Activated CD4-positive, alpha-beta T cell treated with anti-CD3 and anti-CD28 coated beads, Interleukin-2, amount 50 U/mL, for 1 hour (primary cell): ENCODE results near the gene BPIFB2.
"Not testable (repeated sequence)": the region's sequence is repeated elsewhere in the genome, so short reads cannot be mapped to it uniquely, and the experiment has no call there.

Experiments
- DNase-seq: peaks from one replicate; pipeline ENCODE4 v3.0.0-alpha.2; 2020

Gene BPIFB2

DNA sequence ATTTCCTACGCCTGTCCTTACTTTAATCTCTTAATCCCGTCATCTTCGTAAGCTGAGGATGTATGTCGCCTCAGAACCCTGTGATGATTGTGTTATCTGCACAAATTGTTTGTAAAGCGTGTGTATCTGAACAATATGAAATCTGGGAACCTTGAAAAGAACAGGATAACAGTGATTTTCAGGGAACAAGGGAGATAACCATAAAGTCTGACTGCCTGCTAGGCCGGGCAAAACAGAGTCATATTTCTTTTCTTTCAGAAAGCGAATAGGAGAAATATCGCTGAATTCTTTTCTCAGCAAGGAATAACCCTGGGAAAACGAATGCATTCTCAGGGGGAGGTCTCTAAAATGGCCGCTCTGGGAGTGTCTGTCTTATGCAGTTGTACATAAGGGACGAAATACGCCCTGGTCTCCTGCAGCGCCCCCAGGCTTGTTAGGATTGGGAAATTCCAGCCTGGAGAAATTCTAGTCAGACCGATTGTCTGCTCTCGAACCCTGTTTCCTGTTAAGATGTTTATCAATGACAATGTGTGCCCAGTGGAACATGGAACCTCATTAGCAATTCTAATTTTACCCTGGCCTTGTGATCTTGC, 37.7 kb downstream of the BPIFB2 start:
- not testable (repeated sequence) for DNase-seq

DNA sequence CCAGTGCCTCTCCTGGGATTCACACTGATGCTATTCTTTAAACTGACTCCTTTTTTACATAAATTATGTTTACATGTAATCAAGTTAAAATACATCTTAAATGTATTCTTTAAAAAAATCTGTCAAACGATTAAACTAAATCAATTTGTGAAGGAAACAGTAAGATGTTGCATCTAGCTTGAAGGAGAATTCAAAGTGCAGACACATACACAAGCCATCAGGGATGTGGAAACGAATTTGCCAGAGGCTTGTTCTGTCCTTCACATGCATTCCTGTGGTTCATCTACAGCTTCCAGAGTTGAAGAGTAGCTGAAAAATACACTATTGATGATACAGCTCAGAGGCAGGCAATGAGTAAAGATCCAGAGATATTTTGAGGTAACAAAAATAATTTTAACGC, 38.9 kb downstream of the BPIFB2 start:
- DNase-seq, result no peak

DNA sequence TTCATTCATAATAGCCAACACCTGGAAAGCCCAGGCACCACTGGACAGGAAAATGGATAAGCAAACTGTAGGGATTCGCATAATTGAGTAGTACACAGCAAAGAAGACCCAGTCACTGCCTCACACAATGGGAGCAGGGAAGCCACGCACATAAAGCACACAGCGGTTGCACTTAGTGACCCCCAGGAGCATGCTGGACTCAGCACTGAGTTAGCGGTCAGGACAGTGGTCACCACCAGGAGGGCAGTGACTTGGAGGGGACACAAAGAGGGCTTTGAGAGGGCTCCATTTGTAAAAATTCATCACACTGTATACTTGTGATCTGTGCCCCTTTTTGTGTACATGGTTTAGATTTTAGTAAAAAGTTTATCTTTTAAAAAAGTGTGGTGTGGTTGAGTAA, 43.8 kb downstream of the BPIFB2 start:
- no peak for DNase-seq

DNA sequence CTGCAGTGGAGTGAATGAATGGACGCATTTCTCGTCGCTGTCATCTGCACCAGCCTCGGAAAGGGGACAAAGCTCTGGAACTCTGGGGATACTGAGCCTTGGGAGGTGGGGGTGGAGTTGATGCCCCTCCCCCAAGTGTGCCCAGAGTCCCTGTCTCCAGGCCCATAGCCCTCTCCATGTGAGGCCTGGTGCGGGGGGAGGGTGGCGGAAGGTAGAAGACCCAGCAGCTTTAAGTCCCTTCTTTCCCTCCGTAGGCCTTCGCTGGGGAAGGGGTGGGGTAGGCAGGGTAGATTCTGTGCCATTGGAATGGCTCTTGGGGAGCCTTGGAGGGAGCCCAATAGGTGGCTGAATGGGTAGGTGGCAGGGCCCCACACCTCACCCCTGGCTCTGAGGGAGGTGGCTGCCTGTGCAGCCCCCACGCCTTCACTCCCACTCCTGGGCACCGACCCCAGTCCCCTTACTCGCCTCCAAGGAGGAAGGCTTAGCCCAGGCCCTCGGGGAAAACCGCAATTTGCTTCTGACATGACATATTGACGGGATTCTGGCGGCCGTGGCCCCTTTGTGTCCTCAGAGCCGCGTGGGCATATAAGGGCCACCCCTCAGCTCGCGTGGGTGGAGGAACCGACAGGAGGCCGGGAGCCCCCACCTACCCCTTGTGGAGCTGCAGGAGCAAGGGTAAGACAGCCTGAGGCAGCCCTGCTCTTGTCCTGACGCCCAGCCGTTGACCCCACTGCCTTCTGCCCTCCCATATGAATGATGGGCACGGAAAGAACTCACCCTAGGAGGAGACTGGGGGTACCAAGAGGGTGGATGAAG, 46.0 kb downstream of the BPIFB2 start, which contains the start of gene BPIFB3:
BPIFB3 (plus strand) TSS at position 613 of the 816 bp plus-strand sequence. CDS start 1,533 bp downstream, outside the sequence.
- DNase-seq, result no peak

DNA sequence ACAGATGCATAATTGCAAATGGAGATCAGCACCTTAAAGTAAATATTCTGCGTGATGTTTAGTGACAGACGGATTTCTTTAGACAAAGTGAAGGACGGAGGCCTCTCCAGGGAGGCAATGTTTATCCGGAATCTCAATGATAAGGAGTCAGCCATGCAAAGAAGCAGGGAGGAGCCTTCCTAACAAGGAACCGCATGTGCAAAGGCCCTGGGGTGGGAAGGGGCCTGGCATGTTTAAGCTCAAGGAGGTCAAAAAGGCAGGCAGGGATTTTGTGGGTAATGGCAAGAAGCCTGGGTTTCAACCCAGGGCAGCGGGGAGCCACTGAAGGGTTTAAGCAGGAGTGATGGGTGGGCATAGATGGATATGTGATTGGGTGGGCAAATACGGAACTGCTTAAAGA, 46.9 kb downstream of the BPIFB2 start:
- no peak for DNase-seq

DNA sequence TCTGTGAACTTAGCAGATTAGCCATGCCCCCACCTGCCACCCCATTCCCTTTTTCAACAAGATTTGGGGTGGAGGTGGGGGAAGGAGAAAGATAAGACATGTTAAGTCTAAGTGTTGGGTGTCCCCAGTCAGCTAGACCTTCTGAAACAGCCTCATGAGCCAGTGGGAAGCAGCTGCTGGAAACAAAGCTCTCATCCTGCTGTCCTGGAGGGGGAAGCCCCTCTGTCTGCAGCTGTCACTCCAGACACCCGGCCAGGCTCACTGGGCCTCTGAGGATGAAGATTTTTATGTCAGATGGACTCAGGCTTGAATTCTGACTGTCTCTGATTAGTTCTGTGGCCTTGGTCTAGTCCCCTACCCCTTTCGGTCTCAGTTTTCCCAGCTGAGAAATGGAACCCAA, 47.3 kb downstream of the BPIFB2 start:
- no peak for DNase-seq

DNA sequence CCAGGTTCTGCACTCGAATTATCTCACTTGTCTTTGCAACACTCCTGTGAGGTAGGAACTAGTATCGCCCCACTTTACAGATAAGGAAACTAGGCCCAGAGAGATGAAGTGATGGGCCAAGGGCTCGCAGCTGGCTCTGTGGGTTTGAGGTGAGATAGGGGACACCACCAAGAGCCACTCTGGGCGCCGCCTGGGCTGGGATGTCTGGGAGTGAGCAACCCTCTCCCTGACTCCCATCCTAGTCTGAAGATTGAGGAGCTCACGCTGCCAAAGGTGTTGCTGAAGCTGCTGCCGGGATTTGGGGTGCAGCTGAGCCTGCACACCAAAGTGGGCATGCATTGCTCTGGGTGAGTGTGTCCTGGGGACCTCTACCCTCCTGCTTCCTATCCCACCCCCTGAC, 51.6 kb downstream of the BPIFB2 start:
- no peak for DNase-seq

DNA sequence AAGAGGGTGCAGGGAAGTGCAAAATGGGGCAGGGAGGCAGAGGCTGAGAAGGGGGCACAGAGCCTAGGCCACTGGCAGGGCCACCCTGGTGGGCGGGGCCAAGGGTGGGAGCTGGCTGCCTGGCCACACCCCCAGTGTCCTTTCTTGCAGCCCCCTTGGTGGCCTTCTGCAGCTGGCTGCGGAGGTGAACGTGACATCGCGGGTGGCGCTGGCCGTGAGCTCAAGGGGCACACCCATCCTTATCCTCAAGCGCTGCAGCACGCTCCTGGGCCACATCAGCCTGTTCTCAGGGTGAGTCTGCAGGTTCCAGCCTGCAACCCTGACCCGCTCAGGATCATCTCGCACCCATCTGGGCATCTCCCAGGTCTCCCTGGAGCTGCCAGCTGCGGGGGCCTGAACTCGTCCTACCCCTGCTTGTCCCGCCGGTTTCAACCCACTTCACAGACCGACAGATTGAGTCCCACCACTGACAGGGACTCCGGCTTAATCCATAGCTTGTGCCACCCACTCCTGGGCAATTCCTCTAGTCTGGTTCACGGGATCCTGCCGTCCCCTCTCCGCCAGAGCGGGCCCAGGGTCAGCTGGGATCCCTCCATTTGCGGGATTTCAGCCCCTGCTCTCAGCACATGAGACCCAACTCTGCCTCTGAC, 52.4 kb downstream of the BPIFB2 start:
- no peak for DNase-seq

DNA sequence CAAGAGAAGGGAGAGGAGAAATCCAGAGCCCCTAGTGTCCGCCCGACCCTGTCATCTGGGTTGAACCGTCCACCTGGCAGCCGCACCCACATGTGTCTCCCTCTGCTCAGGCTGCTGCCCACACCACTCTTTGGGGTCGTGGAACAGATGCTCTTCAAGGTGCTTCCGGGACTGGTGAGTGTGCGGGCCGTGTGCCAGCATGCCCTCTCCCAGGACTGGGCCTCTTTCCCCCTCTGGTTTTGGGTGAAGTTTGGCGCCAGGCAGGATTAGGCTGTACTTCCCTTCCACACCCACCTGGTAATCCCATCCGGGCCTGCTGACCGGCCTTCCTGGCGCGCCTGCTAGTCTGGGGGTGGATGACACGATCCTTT, 54.1 kb downstream of the BPIFB2 start:
- DNase-seq, result no peak

DNA sequence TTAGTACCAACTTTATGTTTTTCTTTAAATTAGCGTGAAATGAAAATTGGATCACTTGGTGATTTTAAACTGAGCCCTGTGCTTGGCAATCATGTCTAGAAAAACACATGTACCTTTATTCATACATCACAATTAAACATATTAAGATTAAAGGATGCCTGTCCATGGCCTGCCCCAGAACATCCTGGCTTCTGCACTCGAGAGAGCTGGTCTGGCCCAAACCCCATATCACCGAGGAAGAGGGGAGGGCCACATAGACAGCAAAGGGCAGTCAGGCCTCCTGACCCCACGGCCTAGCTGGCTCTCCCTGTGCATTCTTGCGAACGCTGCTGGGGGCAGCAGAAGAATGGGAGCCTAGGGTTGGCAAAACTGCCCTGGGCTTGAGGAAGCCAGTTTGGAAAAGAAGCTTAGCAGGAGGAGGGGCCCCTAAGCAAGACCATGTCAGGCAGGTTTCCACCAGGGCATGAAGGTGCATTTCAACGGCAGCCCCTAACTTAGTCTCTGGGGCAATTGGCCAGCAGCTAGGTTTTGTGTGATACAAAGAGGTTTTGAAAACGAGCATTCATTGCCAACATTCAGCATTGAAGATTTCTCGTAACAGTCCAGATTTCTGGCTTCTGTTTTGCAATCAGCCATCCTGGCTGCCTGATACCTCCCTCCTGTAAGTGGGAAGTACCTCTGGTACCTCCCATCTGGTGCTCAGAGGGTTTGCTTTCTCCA, 54.8 kb downstream of the BPIFB2 start:
- no peak for DNase-seq

DNA sequence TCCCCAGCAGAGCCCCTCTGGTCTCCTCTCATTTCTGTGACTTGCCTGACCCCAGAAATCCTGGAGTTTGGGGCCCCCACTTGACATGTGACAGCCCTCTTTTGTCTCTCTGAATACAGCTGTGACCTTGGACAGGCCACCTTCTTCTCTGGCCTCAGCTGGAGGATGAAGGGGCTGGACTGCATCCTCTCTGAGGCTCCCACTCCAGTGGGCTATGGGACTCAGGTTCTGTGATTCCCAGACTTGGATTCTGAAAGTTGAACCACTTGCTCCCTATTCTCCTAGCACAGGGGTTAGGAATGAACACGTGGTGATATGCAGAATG, 55.3 kb downstream of the BPIFB2 start:
- DNase-seq, result no peak

DNA sequence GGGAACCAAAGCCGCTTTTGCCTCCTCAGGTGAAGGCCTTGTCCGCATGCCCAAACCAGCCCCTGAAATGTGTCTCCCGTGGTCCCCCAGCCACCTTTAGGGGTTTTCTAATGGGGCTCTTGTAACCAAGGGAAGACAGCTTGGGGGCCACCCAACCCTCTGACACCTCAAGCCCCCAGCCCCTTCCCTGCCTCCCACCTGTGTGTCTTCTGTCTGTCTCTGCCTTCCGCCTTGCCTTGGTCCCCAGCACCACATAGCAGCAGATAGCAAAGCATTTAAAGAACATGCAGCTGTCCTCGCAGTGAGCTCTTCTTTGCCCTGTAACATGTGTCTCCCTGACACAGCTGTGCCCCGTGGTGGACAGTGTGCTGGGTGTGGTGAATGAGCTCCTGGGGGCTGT, 55.8 kb downstream of the BPIFB2 start:
- no peak for DNase-seq

DNA sequence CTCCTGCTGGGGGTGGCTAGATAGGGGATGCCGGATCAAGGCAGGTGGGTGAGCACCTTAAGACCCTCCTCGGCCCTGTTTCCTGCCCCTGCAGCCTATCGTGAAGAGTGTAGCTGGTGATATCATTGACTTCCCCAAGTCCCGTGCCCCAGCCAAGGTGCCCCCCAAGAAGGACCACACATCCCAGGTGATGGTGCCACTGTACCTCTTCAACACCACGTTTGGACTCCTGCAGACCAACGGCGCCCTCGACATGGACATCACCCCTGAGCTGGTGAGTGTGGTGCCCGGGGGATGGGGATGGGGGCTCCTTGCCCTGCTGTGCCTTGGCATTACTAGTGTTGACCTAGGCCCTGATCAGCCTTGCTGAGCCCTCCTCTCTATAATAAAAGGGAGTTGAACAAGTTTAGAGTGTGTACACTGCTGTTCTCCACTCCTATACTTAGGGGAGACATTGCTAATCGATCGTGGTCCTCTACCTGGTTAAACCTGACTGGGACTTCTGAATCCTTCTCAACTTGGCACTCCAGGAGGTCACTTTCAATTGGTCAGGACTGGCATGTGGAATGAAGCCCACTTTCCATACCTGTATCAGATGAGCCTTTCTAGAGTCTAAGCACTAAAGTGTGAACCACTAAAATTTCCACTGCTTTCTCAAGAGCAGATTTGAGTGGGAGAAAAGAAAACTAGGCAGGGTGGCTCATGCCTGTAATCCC, 57.2 kb downstream of the BPIFB2 start:
- DNase-seq, result no peak

DNA sequence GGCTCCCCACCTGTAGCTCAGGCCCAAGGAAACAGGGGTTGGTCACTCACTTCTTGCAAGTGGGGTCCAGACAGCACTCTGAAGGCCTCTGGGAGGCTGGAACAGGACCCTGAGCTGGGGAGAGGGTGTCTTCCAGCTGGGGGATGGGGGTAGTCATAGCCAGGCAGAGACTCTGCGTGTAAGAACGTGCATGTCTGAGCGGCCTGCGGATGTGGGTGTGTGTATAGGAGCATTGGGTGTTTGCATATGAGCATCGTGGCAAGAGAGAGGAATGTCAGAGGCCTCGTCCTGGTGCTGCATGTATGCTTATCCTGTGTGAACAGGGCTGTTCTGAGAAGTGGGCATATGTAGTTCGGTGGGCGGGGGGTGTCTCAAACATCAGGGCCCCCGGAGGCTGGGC, 58.3 kb downstream of the BPIFB2 start:
- no peak for DNase-seq

DNA sequence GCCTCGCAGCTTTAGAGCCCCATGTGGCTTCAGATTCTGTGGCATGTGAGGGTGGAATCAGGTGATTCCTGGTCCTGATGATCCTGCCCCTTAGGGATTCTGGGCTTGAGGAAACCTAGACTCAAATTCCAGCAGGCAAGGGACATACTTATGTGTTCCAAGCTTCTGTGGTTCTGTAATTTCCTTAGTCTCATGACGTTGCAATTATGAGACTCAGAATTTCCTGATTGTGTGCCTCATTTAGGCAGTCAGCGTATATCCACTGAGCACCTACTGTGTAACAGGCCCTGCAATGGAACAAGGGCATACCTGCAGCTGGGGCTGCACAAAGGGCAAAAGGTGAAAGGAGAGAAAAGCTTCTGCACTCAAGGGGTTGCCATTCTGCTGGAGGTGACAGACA, 60.3 kb downstream of the BPIFB2 start:
- DNase-seq, result no peak

DNA sequence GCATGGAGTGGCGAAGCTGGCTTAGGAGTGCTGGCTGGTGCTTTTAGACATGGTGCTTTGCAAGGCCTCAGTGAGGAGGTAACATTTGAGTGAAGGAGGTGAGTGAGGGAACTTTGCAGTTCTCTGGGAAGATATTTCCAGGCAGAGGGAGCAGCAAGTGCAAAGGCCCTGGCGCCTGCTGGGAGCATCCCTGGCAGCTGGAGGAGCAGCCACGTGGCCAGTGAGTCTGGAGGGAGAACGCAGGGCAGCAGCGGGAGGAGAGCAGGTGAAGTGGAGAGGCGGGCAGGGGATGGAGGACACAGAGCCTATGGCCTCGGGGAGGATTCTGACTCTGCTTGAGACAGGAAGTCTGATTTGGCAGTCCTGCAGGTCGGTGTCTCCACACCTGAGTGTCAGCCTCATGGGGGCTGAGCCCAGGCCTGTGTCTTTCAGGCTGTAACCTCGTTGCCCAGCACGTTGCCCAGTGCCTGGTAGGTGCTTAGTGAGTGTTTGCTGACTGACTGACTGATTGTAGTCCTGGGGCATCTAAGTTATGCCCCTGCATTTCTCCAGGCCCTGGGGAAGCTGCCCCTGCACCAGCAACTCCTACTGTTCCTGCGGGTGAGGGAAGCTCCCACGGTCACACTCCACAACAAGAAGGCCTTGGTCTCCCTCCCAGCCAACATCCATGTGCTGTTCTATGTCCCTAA, 60.9 kb downstream of the BPIFB2 start:
- no peak for DNase-seq

DNA sequence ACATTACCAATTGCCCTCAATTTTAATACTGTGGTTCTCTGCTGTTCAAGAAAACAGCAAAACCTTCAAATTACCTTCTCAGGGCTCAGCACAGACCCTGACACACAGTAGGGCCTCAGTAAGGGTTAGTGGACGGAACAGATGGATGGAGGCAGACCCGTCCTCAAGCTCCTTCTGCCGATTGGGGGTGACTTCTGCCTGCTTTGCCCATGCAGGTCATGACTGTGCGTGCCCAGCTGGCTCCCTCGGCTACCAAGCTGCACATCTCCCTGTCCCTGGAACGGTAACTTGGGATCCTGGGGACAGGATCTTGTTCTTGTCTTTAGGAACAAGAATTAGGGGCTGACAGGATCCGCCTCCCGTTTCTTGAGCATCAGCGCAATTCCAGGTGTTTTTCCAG, 62.2 kb downstream of the BPIFB2 start:
- no peak for DNase-seq

DNA sequence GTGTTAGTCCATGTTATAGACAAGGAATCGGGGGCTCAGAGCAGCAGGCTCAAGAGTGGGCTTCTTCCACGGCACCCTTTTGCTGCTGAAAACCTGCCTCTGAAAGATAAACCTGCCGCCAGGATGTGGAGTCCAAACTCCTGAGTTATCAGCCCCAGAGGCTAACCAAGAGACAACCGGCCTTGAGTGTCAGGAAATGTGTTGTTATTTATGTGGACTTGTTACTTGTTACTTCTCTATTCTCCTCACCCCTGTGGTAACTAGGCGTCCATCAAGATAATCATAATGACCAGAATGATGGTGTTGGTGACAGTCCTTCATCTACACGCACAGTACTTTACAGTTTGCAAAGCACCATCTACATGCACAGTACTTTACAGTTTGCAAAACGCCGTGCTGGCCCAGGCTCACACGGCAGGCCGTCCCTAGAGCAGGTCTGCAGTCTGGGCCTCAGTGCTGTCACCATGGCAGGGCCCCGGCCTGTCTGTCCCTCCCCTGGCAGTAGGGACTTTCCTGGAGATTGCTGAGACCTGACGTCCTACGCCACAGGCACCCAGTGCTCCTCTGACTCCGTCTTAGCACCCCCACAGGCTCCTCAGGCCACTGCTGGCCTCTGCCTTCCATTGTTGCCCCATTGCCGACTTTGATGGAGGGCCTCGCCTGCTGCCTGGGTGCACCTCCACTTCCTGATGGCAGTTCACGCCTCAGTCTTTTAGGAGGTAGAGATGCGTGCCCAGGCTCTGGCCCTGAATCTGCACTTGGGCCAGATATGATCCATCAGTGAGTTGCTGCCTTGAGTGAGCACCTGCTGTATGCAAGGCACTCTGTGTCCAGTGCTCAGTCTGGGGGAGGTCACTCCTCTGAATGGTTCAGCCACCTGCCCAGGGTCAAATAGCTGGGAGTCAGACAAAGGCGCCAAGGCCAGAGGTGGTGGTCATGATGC, 62.9 kb downstream of the BPIFB2 start:
- DNase-seq, result no peak

DNA sequence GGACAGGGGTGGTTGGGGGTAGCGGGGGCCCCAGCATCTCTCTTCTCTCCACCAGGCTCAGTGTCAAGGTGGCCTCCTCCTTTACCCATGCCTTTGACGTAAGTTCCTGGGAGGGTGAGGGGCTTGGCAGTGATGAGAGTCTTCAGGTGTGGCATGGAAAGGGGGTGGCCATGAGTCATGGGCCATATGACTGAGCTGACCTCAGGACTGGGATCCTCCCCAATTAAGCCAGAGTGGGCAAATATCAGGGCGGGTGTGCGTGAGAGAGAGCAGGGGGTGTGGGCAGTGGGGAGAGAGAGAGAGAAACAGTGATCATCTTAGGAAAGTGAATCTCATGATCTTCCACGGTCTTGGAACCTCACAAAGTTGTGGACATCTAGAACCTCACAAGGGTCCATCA, 63.7 kb downstream of the BPIFB2 start:
- no peak for DNase-seq

DNA sequence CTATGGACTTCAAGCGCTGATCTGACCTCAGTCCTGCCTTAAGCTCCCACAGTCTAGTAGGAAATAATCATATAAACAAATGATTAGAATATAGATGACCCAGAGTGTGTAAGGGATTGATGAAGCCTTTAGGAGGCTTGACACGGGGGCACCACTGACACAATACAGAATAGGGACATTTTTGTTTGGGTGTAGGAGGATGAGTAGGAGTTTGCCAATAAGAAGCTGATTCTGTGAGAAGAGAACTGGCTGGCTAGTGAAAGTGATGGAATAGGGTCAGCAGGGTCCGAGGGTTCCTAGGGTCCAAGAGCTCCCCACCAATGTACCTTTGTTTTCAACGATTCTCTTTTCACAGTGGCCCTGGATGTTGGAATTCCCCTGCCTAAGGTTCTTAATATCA, 64.9 kb downstream of the BPIFB2 start:
- DNase-seq, result no peak

DNA sequence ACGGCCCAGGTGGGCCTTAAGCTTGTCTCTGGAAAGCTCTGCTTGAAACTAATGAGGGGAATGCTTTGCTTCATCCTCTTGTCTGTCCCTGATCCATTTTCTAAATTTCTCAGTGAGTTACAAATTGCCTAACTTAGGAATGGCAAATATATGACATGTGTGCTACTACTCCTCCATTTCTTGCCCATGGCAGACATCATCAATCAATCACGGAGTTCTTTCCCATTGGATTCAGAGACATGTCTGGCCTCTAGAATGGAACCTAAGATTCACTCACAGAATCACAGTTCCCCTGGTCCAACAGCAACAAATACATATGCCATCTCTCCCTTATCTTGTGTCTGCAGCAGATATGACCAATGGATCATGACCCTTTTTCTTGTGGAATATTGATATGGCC, 65.3 kb downstream of the BPIFB2 start:
- no peak for DNase-seq
